ENCODE measurements around the gene PPP6R2.

Gene PPP6R2

GRCh38 chr22:50356186-50356585, 13.1 kb downstream of the PPP6R2 start:
- no peak overlapping the region for H3K27ac ChIP-seq (ENCODE audit: extremely low read depth, low read depth, low read length)
- POLR2A ChIA-PET: no interaction called here
- no peaks in the 10 kb centered on the region for H3K4me1 ChIP-seq (ENCODE audit: control insufficient read depth, insufficient read depth, low read length)
- CTCF ChIA-PET: no interaction called here
- H3K4me3 ChIP-seq (ENCODE audit: low read depth, low read length): no peak overlapping the region
- no peak for TF ChIP-seq ZNF221 (tag by site-specific recombination; IDR thresholded peaks at IDR 0.05; ENCODE audit: borderline replicate concordance)
- TF ChIP-seq ZNF629 (tag by site-specific recombination; IDR thresholded peaks at IDR 0.05): no peak
- H3K9me3 ChIP-seq (ENCODE audit: control insufficient read depth, insufficient read depth, low read depth, low read length): no peaks in the 10 kb centered on the region
- H3K36me3 ChIP-seq (ENCODE audit: control insufficient read depth in 2 of 2, insufficient read depth in 1 of 2, low read length in 2 of 2): peaks cover 16 to 36% of the 10 kb centered on the region in 2 experiments; a peak in 2 of 3 replicates

GRCh38 chr22:50357222-50357621, 14.1 kb downstream of the PPP6R2 start:
- CTCF ChIA-PET: no interaction called here
- H3K27ac ChIP-seq (ENCODE audit: extremely low read depth, low read depth, low read length): no peak overlapping the region
- H3K36me3 ChIP-seq (ENCODE audit: control insufficient read depth in 2 of 2, insufficient read depth in 1 of 2, low read length in 2 of 2): peaks cover 16 to 41% of the 10 kb centered on the region in 2 experiments; a peak in 2 of 3 replicates
- POLR2A ChIA-PET: no interaction called here
- TF ChIP-seq ZNF394 (tag by site-specific recombination; IDR thresholded peaks at IDR 0.05; ENCODE audit: borderline replicate concordance) (no peak), ZSCAN5A (tag by site-specific recombination; IDR thresholded peaks at IDR 0.05) (no peak), PRDM6 (tag by site-specific recombination; IDR thresholded peaks at IDR 0.05) (no peak), ZNF341 (tag by site-specific recombination; IDR thresholded peaks at IDR 0.05; ENCODE audit: low read depth) (no peak), ZNF843 (tag by site-specific recombination; IDR thresholded peaks at IDR 0.05) (no peak), ZNF10 (tag by site-specific recombination; IDR thresholded peaks at IDR 0.05) (no peak), ZNF114 (tag by site-specific recombination; IDR thresholded peaks at IDR 0.05) (no peak), PRDM1 (tag by site-specific recombination; IDR thresholded peaks at IDR 0.05) (peak; percentile 92), ZNF2 (tag by site-specific recombination; IDR thresholded peaks at IDR 0.05) (no peak), ZNF211 (tag by site-specific recombination; IDR thresholded peaks at IDR 0.05; ENCODE audit: low read depth) (no peak), ZNF366 (tag by site-specific recombination; conservative IDR thresholded peaks at IDR 0.05) (peak; percentile 82), ZNF248 (tag by site-specific recombination; IDR thresholded peaks at IDR 0.05) (no peak), ZNF777 (tag by site-specific recombination; IDR thresholded peaks at IDR 0.05; ENCODE audit: borderline replicate concordance) (no peak), ZNF629 (tag by site-specific recombination; IDR thresholded peaks at IDR 0.05) (no peak), SP3 (tag by site-specific recombination; IDR thresholded peaks at IDR 0.05) (no peak), ZNF596 (tag by site-specific recombination; IDR thresholded peaks at IDR 0.05) (no peak), ZNF513 (tag by site-specific recombination; IDR thresholded peaks at IDR 0.05) (no peak), GLI2 (tag by site-specific recombination; IDR thresholded peaks at IDR 0.05; ENCODE audit: borderline replicate concordance, low read depth) (no peak)
- H3K9me3 ChIP-seq (ENCODE audit: control insufficient read depth, insufficient read depth, low read depth, low read length): no peaks in the 10 kb centered on the region
- H3K4me3 ChIP-seq (ENCODE audit: low read depth, low read length): no peak overlapping the region
- H3K4me1 ChIP-seq (ENCODE audit: control insufficient read depth, insufficient read depth, low read length): no peaks in the 10 kb centered on the region
